H1 (cell line): ENCODE results near the gene CD69. TPM values are rescaled to one million over a fixed set of nuclear protein-coding genes. Genes with fewer than 3 reads are reported as not detected.

Experiments
- CTCF ChIA-PET: fragments of 300-600 bp; sonication (Branson Sonifier 250); formaldehyde crosslinking; loops from one replicate; lab custom pipeline; 2021; ENCODE audit not compliant: partially characterized antibody; lab: Charles Lee
- POLR2A ChIA-PET: fragments of 300-600 bp; sonication (Branson Sonifier 250); formaldehyde crosslinking; loops from one replicate; lab custom pipeline; 2021; ENCODE audit warnings: inconsistent platforms; ENCODE audit not compliant: partially characterized antibody; lab: Charles Lee
- DNase-seq, 2 experiments: peaks; one replicate each; pipeline versions ENCODE4 v3.0.0 to v3.0.0-alpha.2; 2010 to 2022; ENCODE audit warnings: low spot score in 2 of 2, low read depth in 1 of 2, mixed read lengths in 1 of 2
- FAIRE-seq: peaks from 2 replicates; lab custom pipeline; 2011; peaks lifted over from hg19 to GRCh38; lab: Jason Lieb, UNC
- H2AFZ ChIP-seq: 2 replicates; pipeline ENCODE4 v1.8.1; 2012; ENCODE audit warnings: low read length, inconsistent platforms
- H2AK5ac ChIP-seq: 2 replicates; pipeline ENCODE4 v1.6.1; 2013; ENCODE audit warnings: low read depth, low read length
- H2BK120ac ChIP-seq: replicated peaks from 2 replicates; pipeline ENCODE3; 2013; ENCODE audit warnings: low read depth, low read length, inconsistent platforms
- H2BK12ac ChIP-seq: 2 replicates; pipeline ENCODE4 v1.6.1; 2013; ENCODE audit warnings: low read depth, low read length
- H2BK15ac ChIP-seq: 2 replicates; pipeline ENCODE4 v1.6.1; 2013; ENCODE audit warnings: low read length
- H2BK20ac ChIP-seq: 2 replicates; pipeline ENCODE4 v1.6.1; 2013; ENCODE audit warnings: low read length
- H2BK5ac ChIP-seq: 2 replicates; pipeline ENCODE4 v1.6.1; 2013; ENCODE audit warnings: low read depth, low read length
- H3K14ac ChIP-seq: 2 replicates; pipeline ENCODE4 v1.6.1; 2013; ENCODE audit warnings: inconsistent platforms; ENCODE audit not compliant: insufficient read length
- H3K18ac ChIP-seq: 2 replicates; pipeline ENCODE4 v1.6.1; 2013; ENCODE audit warnings: low read length; ENCODE audit errors: extremely low read depth
- H3K23ac ChIP-seq: 2 replicates; pipeline ENCODE4 v1.6.1; 2013; ENCODE audit warnings: inconsistent platforms; ENCODE audit not compliant: insufficient read length
- H3K23me2 ChIP-seq: 2 replicates; pipeline ENCODE4 v1.6.1; 2013; ENCODE audit warnings: low read depth, low read length
- H3K27ac ChIP-seq: 2 replicates; pipeline ENCODE4 v1.6.1; 2011; ENCODE audit warnings: low read depth, low read length, inconsistent platforms
- H3K27me3 ChIP-seq, 4 experiments: replicated peaks in 1 of 4; 1 replicate in 1 of 4; 2 replicates in 3 of 4; pipeline versions ENCODE4 v1.6.1 to v1.8.1; 2011 to 2013; ENCODE audit warnings: low read length in 3 of 4, mild to moderate bottlenecking in 3 of 4, inconsistent platforms in 2 of 4, mixed read lengths in 2 of 4, moderate library complexity in 1 of 4; ENCODE audit not compliant: control insufficient read depth in 3 of 4, insufficient read depth in 3 of 4; ENCODE audit errors: extremely low read depth in 1 of 4
- H3K36me3 ChIP-seq, 4 experiments: 2 replicates each; pipeline versions ENCODE4 v1.6.1 to v1.8.1; 2011 to 2013; ENCODE audit warnings: mild to moderate bottlenecking in 4 of 4, low read length in 3 of 4, moderate library complexity in 2 of 4, control low read depth in 1 of 4, inconsistent platforms in 1 of 4; ENCODE audit not compliant: insufficient read depth in 4 of 4, control insufficient read depth in 2 of 4
- H3K4ac ChIP-seq: replicated peaks from 2 replicates; pipeline ENCODE3; 2013; ENCODE audit warnings: low read length, low read depth, mixed read lengths, inconsistent platforms; ENCODE audit not compliant: insufficient read length
- H3K4me1 ChIP-seq, 4 experiments: replicated peaks in 1 of 4; 1 replicate in 1 of 4; 2 replicates in 3 of 4; pipeline versions ENCODE4 v1.6.1 to v1.8.1; 2011 to 2013; ENCODE audit warnings: low read length in 3 of 4, inconsistent platforms in 2 of 4, mixed read lengths in 1 of 4; ENCODE audit not compliant: insufficient read depth in 4 of 4, control insufficient read depth in 3 of 4
- H3K4me2 ChIP-seq, 2 experiments: 2 replicates each; pipeline versions ENCODE4 v1.6.1 to v1.8.1; 2011 to 2013; ENCODE audit warnings: low read depth in 2 of 2, low read length in 2 of 2, control low read depth in 1 of 2, inconsistent platforms in 1 of 2, mild to moderate bottlenecking in 1 of 2; ENCODE audit not compliant: insufficient read depth in 1 of 2
- H3K4me3 ChIP-seq, 4 experiments: fragments of 200-600, 300-600 bp in 1 of 4; sonication (generic), shearing (Covaris generic), sonication (Bioruptor Twin) in 1 of 4; 2 replicates each; pipeline versions ENCODE4 v1.5.1 to v1.8.1; 2011 to 2016; ENCODE audit warnings: low read length in 4 of 4, low read depth in 3 of 4, control low read depth in 2 of 4, inconsistent platforms in 2 of 4, mild to moderate bottlenecking in 2 of 4, mixed read lengths in 1 of 4, moderate library complexity in 1 of 4; ENCODE audit not compliant: insufficient read depth in 2 of 4; ENCODE audit errors: extremely low read depth in 1 of 4
- H3K56ac ChIP-seq: replicated peaks from 2 replicates; pipeline ENCODE3; 2013; ENCODE audit warnings: low read depth, mild to moderate bottlenecking, mixed read lengths, low read length, inconsistent platforms; ENCODE audit not compliant: insufficient read length
- H3K79me1 ChIP-seq: 2 replicates; pipeline ENCODE4 v1.6.1; 2013; ENCODE audit warnings: low read depth, low read length, control low read depth
- H3K79me2 ChIP-seq, 2 experiments: 2 replicates each; pipeline versions ENCODE4 v1.6.1 to v1.8.1; 2012 to 2013; ENCODE audit warnings: low read length in 2 of 2, mild to moderate bottlenecking in 2 of 2, inconsistent platforms in 1 of 2; ENCODE audit not compliant: insufficient read depth in 2 of 2, control insufficient read depth in 1 of 2
- H3K9ac ChIP-seq, 4 experiments: replicated peaks in 1 of 4; 1 replicate in 1 of 4; 2 replicates in 3 of 4; pipeline versions ENCODE4 v1.6.1 to v1.8.1; 2011 to 2013; ENCODE audit warnings: low read depth in 3 of 4, low read length in 3 of 4, control low read depth in 2 of 4, mild to moderate bottlenecking in 2 of 4, moderate library complexity in 2 of 4, inconsistent platforms in 1 of 4; ENCODE audit errors: extremely low read depth in 1 of 4
- H3K9me3 ChIP-seq, 2 experiments: 2 replicates each; pipeline versions ENCODE4 v1.6.1 to v1.8.1; 2012 to 2013; ENCODE audit warnings: mild to moderate bottlenecking in 2 of 2, moderate library complexity in 2 of 2, control low read depth in 1 of 2, inconsistent platforms in 1 of 2, low read depth in 1 of 2, low read length in 1 of 2, mixed read lengths in 1 of 2; ENCODE audit not compliant: insufficient read depth in 2 of 2
- H4K20me1 ChIP-seq, 2 experiments: replicated peaks in 1 of 2; 2 replicates each; pipeline versions ENCODE3 to v1.8.1; 2011 to 2013; ENCODE audit warnings: inconsistent platforms in 2 of 2, low read length in 2 of 2, mild to moderate bottlenecking in 1 of 2; ENCODE audit not compliant: insufficient read depth in 2 of 2, control insufficient read depth in 1 of 2
- H4K5ac ChIP-seq: 2 replicates; pipeline ENCODE4 v1.6.1; 2013; ENCODE audit warnings: low read length, low read depth, mixed read lengths, inconsistent platforms; ENCODE audit not compliant: insufficient read length
- H4K8ac ChIP-seq: 2 replicates; pipeline ENCODE4 v1.8.0; 2013; ENCODE audit warnings: mild to moderate bottlenecking, moderate library complexity, low read length, inconsistent platforms; ENCODE audit not compliant: insufficient read depth; ENCODE audit errors: extremely low read depth
- H4K91ac ChIP-seq: replicated peaks from 2 replicates; pipeline ENCODE3; 2013; ENCODE audit warnings: low read length, mixed read lengths, inconsistent platforms; ENCODE audit not compliant: insufficient read length
- GTF2F1 ChIP-seq: IDR thresholded peaks from 2 replicates; pipeline ENCODE4 v1.6.1; 2012; ENCODE audit warnings: low read depth, low read length, improper control_type of control experiment, borderline replicate concordance
- KDM1A ChIP-seq: fragments of 200-600, 300-600 bp; sonication (generic); IDR thresholded peaks from 2 replicates; pipeline ENCODE4 v1.7.1; 2016; ENCODE audit warnings: mild to moderate bottlenecking, low read length, borderline replicate concordance
- NRF1 ChIP-seq: IDR thresholded peaks from 2 replicates; pipeline ENCODE4 v1.6.1; 2011; ENCODE audit warnings: mild to moderate bottlenecking, low read depth, low read length, improper control_type of control experiment
- WGBS, 2 experiments: shearing (Covaris generic) in 1 of 2; methylation state at CpG; one replicate each; pipeline versions ENCODE4 v1.1.6 to v1.1.7; 2013 to 2015; ENCODE audit warnings: low lambda C conversion rate in 2 of 2, mixed read lengths in 2 of 2, inconsistent platforms in 1 of 2, low coverage in 1 of 2, missing lambda C conversion rate in 1 of 2; ENCODE audit not compliant: insufficient replicate concordance in 2 of 2, insufficient coverage in 1 of 2, insufficient read length in 1 of 2; ENCODE audit errors: extremely low coverage in 1 of 2, missing lambda C conversion rate in 1 of 2; 5-methylcytosine and 5-hydroxymethylcytosine counted together
- polyA plus RNA-seq, 7 experiments: library from polyadenylated mRNA; depleted of rRNA in 3 of 7; stranded (reverse) in 5 of 7; unstranded in 2 of 7; fragments of >200 nt in 5 of 7; fragments of 200-250 nt in 2 of 7; gene quantifications; 1 replicate in 5 of 7; 2 replicates in 1 of 7; 4 replicates in 1 of 7; pipeline versions ENCODE4 v1.2.1 to v1.2.3, GENCODE V29; 2011 to 2013; ENCODE audit warnings: missing spikeins in 2 of 7, mixed read lengths in 2 of 7
- total RNA-seq: library from RNA; stranded (reverse); fragmentation: NEBNext Ultra II Directional; extraction: Animal tissue kit (Norgen Biotek cat#: 25700); gene quantifications from 2 replicates; pipeline ENCODE4 v1.2.1, GENCODE V29; 2021

Gene CD69
- total and polyA plus RNA-seq, 2 of the 8 experiments (the other 6 are each of a cell fraction or from before 2014, with no cell fraction given): not detected

DNA sequence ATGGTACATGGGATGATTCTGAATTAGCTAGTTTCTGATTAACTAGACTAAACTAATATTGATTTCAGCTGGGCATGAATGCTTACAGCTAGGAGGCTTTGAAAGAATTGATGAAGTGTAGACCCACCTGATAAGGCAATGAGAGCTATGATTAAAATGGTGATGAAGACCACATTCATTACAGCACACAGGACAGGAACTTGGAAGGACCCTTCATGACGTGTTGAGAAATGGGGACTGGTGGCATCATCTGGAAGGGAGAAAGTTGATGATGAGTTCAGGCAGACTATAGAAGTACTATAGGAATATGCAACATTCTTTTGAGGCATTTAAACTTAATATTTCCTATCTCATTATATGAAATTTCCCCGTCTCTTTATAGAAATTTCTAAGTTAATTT lies 4.5 kb downstream of the CD69 start:
- ChIA-PET POLR2A (no interaction called here), CTCF (interaction anchor here (1.3 to 15.3 kb wide), 4 partner anchors 12 to 43 kb away, joined by 3 to 278 read pairs (median 12); no protein-coding TSS in a partner anchor)
- no peak overlapping the region for H2BK20ac ChIP-seq
- no peak overlapping the region for H2BK15ac ChIP-seq
- DNase-seq: no peak
- no peak for FAIRE-seq
- no peak overlapping the region for H3K27ac ChIP-seq
- H3K23me2 ChIP-seq: no peaks in the 10 kb centered on the region
- H3K14ac ChIP-seq: no peak overlapping the region
- H4K5ac ChIP-seq: no peak overlapping the region
- H3K27me3 ChIP-seq: no peaks in the 10 kb centered on the region
- H3K4me1 ChIP-seq: peaks cover 0 to 4% (median 0%) of the 10 kb centered on the region in 4 experiments; a peak in 1 of 7 replicates
- H3K79me1 ChIP-seq: no peaks in the 10 kb centered on the region
- H4K91ac ChIP-seq: no peak overlapping the region
- H3K4ac ChIP-seq: no peak overlapping the region
- no peak overlapping the region for H3K18ac ChIP-seq
- WGBS, 2 experiments: 91% methylated on average over 2 of the region's 2 CpGs; no CpG with 5 or more reads in 1 of the 2 experiments
- no peak overlapping the region for H4K8ac ChIP-seq
- H4K20me1 ChIP-seq: no peaks in the 10 kb centered on the region
- H3K79me2 ChIP-seq: no peaks in the 10 kb centered on the region
- H2AK5ac ChIP-seq: no peak overlapping the region
- no peak overlapping the region for H3K4me2 ChIP-seq
- no peak overlapping the region for H3K23ac ChIP-seq
- no peak overlapping the region for H3K56ac ChIP-seq
- no peaks in the 10 kb centered on the region for H3K36me3 ChIP-seq
- no peak overlapping the region for H3K9ac ChIP-seq
- H2BK5ac ChIP-seq: no peak overlapping the region
- no peak overlapping the region for H2AFZ ChIP-seq
- no peaks in the 10 kb centered on the region for H3K9me3 ChIP-seq
- no peak overlapping the region for H3K4me3 ChIP-seq
- H2BK12ac ChIP-seq: no peak overlapping the region; the same call in 1 of the 2 replicates
- no peak overlapping the region for H2BK120ac ChIP-seq
- TF ChIP-seq NRF1 (no peak), GTF2F1 (no peak), KDM1A (no peak)
